Psoas muscle (tissue), 8 donors: ENCODE measurements around the gene PPP6R3. TPM values are rescaled to one million over a fixed set of nuclear protein-coding genes. Genes with fewer than 3 reads are reported as not detected.

Source experiments
- ATAC-seq, 4 donors: fragments of 200-7000 bp; cut with Tn5 transposase; one replicate each; pipeline ENCODE4 v1.9.1; 2020; ENCODE audit warnings: moderate library complexity in 3 of 4, mild to moderate bottlenecking in 2 of 4
- DNase-seq, 2 donors: peaks; one replicate each; pipeline ENCODE4 v3.0.0-alpha.2; 2020
- H3K27ac ChIP-seq: fragments of 200-600 bp; one replicate; pipeline ENCODE4 v1.8.0; 2022
- H3K27me3 ChIP-seq, 3 donors: fragments of 200-600 bp in 1 of 3; one replicate each; pipeline versions ENCODE4 v1.6.1 to v1.8.0; 2013 to 2022; ENCODE audit warnings: low read length in 2 of 3, mild to moderate bottlenecking in 2 of 3, moderate library complexity in 1 of 3; ENCODE audit not compliant: insufficient read depth in 3 of 3
- H3K36me3 ChIP-seq, 2 donors: fragments of 200-600 bp in 1 of 2; one replicate each; pipeline versions ENCODE4 v1.6.1 to v1.8.0; 2013 to 2022; ENCODE audit warnings: low read depth in 1 of 2, mild to moderate bottlenecking in 1 of 2, moderate library complexity in 1 of 2; ENCODE audit not compliant: insufficient read depth in 1 of 2
- H3K4me1 ChIP-seq: fragments of 200-600 bp; one replicate; pipeline ENCODE4 v1.8.0; 2022
- H3K4me3 ChIP-seq: fragments of 200-600 bp; one replicate; pipeline ENCODE4 v1.8.0; 2022; ENCODE audit warnings: mild to moderate bottlenecking
- H3K9me3 ChIP-seq: fragments of 200-600 bp; one replicate; pipeline ENCODE4 v1.8.0; 2022
- CTCF ChIP-seq: fragments of 200-600 bp; IDR thresholded peaks from one replicate; pipeline ENCODE4 v1.8.0; 2022; ENCODE audit warnings: antibody characterized with exemption
- WGBS, 3 donors: extraction: QIAGEN DNeasy Blood & Tissue Kit; methylation state at CpG; one replicate each; pipeline versions ENCODE4 v1.1.6 to v1.1.7; 2013; 5-methylcytosine and 5-hydroxymethylcytosine counted together
- intact Hi-C, 2 donors: fragments of 100-400 bp; cut with DNase I; formaldehyde crosslinking; loops; one replicate each; pipeline versions ENCODE4 v1.11.0 to v1.14.2; 2022
- polyA plus RNA-seq, 3 donors: library from polyadenylated mRNA; stranded (reverse); fragments of 200-250 nt; gene quantifications; one replicate each; pipeline ENCODE4 v1.2.3, GENCODE V29; 2013
- total RNA-seq, 4 donors: library from RNA; stranded (reverse); fragmentation: NEBNext Ultra II Directional in 2 of 4; extraction: Animal tissue kit (Norgen Biotek cat#: 25700) in 2 of 4; gene quantifications; one replicate each; pipeline versions ENCODE4 v1.2.1 to v1.2.4, GENCODE V29; 2021 to 2023
- donor health status: healthy with polysubstance abuse.
- donor health status: DM: no; HTN: no; CAD: no; lungs with moderate emphysema.
- donor health status: Bipolar disorder and iron deficiency.
- donor health status: healthy.
- donor health status: DM: yes; HTN: yes; CAD: no.
- donor health status: DM: no; HTN: no; CAD: no.
- donor health status: DM: no; HTN: no; CAD: no.
- donor health status: DM: yes; HTN: yes; CAD: no.

Gene PPP6R3
- total and polyA plus RNA-seq, 7 donors: 19.7 to 102 (median 58.8) TPM

DNA sequence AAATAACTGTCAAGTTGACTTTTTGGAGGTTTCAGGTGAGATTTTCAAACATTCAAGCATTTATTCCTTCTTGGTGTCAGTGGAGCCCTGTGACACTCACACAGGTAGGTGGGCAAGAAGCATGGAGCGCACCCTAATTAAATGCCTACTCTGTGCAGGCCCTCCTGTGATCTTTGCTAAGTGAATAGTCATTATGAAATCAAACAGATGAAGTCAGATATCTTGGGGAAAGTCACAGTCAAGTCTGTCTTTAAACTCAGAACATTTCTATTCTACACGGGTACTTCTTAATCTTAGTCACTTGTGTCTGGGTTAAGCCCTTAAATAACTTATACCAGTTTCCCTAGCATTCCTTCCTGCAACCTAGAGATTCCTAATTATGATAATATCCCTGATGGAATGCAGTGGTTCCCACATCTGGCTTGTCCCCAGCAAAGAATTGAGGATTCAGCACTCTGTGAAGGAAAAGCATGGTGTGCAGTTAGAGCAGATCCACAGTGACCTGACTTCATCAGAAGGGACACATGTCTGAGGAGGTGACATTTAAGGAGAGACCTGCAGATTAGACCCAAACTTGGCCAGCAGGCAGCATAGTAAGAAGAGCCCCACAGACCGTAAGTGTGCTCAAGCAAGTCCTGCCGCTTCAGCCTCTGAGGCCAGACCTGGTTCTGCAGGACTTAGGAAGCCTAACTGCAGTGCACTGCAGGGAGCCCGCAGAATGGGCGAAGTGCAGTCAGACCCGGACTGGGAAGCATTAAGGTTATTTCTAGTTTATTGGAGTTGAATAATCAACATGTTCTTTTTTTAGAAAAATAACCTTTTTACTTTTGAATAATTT lies 138.5 kb downstream of the PPP6R3 start:
- H3K9me3 ChIP-seq: no peaks in the 10 kb centered on the region
- WGBS, 3 donors: 80 to 93% (median 87%) methylated on average over 7 of the region's 7 CpGs
- H3K4me1 ChIP-seq: no peaks in the 10 kb centered on the region
- ATAC-seq (peak in 2 of 4 donors; percentile 29 to 48), DNase-seq (no peak)
- no peak for TF ChIP-seq CTCF
- H3K27ac ChIP-seq: no peak overlapping the region
- H3K36me3 ChIP-seq: peaks cover 19 to 97% of the 10 kb centered on the region in 2 donors
- no peaks in the 10 kb centered on the region for H3K27me3 ChIP-seq
- H3K4me3 ChIP-seq: no peak overlapping the region
- intact Hi-C loops: no loop called here

GRCh38 chr11:68601147-68601546 lies 140.6 kb downstream of the PPP6R3 start:
- ATAC-seq: no peak
- no peak for DNase-seq
- Histone ChIP-seq H3K27ac (no peak overlapping the region), H3K9me3 (no peaks in the 10 kb centered on the region), H3K4me3 (no peak overlapping the region), H3K36me3 (peaks cover 23 to 100% of the 10 kb centered on the region in 2 donors), H3K27me3 (no peaks in the 10 kb centered on the region), H3K4me1 (no peaks in the 10 kb centered on the region)
- 85 to 93% (median 85%) methylated on average over 7 of the region's 7 CpGs for WGBS, 3 donors
- no peak for TF ChIP-seq CTCF
- intact Hi-C loops: no loop called here

DNA sequence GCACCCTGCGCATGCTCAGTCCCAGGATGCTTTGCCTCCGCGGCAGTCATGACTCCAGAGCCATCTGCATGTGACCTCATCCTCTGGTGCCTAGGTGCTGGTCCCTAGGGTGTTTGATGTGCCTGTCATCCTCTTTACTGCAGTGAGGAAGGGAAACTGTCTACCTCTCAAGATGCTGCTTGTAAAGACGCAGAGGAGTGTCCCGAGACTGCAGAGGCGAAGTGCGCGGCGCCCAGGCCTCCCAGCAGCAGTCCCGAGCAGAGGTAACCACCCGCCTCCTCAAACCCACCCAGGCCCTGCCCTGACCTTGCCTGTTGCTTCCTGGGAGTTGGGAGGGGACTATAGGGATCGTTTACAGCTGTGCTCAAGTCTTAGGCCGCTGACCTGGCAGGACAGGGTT lies 149.2 kb downstream of the PPP6R3 start:
- no peak for TF ChIP-seq CTCF
- intact Hi-C loops: no loop called here
- no peak overlapping the region for H3K27ac ChIP-seq

DNA sequence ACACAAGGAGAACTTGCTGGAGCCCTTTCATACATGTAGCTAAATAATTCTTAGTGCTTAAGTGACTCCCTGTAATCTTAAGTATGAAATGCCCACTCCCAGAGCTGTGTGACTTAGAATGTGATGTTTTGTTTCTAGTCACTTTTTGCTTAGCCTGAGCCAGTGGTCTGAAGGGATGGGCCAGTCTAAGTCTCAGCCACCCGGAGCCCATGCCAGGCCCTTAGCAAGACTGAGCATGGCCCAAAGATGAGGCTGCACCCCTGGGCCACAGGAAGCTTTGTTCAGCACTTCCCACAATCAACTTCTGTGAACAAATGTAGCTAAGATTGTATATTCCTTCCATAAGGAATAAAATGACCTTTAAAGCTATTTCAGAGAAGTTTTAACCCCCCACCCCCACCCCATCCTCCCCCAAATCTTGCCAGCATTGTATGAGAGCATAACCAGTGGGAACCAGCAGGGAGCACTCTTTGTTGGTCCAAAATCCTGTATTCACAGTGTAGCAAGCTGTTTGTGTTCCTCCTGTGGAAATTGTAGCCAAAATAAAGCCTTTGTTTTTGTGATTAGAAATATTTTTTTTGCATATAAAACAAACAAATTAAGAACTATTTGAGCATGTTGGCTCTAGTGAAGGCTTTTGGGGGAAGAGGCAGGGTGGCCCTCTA lies 150.0 kb downstream of the PPP6R3 start:
- H3K4me1 ChIP-seq: no peaks in the 10 kb centered on the region
- H3K9me3 ChIP-seq: no peaks in the 10 kb centered on the region
- WGBS, 3 donors: 51 to 56% (median 52%) methylated on average over 1 of the region's 1 CpG
- ATAC-seq (no peak), DNase-seq (no peak)
- no peak overlapping the region for H3K27ac ChIP-seq
- no peak for TF ChIP-seq CTCF
- no peaks in the 10 kb centered on the region for H3K27me3 ChIP-seq
- H3K36me3 ChIP-seq: peaks cover 5 to 100% of the 10 kb centered on the region in 2 donors
- intact Hi-C loops: no loop called here
- no peak overlapping the region for H3K4me3 ChIP-seq

More for the DNA sequence above, 149.2 kb downstream of the PPP6R3 start:
- H3K9me3 ChIP-seq: no peaks in the 10 kb centered on the region
- ATAC-seq (peak in 1 of 4 donors; percentile 35), DNase-seq (no peak)
- H3K4me3 ChIP-seq: no peak overlapping the region
- no peaks in the 10 kb centered on the region for H3K4me1 ChIP-seq
- H3K36me3 ChIP-seq: peaks cover 5 to 100% of the 10 kb centered on the region in 2 donors
- no peaks in the 10 kb centered on the region for H3K27me3 ChIP-seq
- WGBS, 3 donors: 86 to 87% (median 86%) methylated on average over 13 of the region's 13 CpGs
